Activated effector memory CD4-positive, alpha-beta T cell treated with anti-CD3 and anti-CD28 coated beads, Interleukin-2, amount 50 U/mL, for 16 hours (primary cell): ENCODE results near the gene FXYD7.
A peak's percentile ranks its signal among the peaks of the same experiment; 100 is the strongest.
"Not testable (repeated sequence)": the region's sequence is repeated elsewhere in the genome, so short reads cannot be mapped to it uniquely, and the experiment has no call there.

ENCODE experiments used
- DNase-seq: peaks from one replicate; pipeline ENCODE4 v3.0.0-alpha.2; 2020

Gene FXYD7

DNA sequence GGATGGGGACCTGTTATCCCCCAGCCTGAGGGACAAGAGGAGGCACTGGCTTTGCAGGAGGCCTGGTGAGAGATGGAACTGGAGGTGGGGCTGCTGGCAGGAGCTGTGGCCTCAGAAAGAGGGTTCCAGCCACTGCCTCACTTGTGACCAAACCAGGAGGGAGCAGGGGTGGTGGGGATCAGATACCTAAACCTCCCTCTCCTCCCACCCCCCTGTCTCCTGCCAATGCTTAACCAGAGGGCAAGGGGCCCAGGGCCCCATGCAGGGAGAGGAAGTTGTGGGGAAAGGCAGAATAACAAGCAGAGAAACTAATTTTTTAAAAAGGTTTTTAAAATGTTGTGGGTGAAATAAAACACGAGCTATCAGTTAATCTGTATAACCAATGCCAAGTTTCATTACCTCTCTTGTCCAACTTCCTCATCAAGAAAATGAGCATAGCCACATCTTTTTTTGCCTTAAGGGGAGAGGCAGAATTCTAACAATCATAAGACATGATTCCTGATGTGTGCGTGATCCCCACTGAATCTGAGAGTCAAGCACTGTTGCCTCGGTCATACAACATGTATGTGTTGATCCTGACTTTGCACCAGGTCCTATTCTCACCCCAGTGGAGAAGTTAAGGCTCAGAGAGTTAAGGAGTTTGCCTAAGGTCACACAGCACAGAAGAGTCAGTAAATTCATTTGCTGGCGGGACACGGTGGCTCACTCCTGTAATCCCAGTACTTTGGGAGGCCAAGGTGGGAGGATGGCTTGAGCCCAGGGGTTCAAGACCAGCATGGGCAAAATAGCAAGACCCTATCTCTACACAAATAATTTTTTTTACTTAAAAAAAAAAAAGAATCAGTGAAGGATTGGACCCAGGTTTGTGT lies 24.4 kb downstream of the FXYD7 start:
- peak; percentile 62 for DNase-seq

DNA sequence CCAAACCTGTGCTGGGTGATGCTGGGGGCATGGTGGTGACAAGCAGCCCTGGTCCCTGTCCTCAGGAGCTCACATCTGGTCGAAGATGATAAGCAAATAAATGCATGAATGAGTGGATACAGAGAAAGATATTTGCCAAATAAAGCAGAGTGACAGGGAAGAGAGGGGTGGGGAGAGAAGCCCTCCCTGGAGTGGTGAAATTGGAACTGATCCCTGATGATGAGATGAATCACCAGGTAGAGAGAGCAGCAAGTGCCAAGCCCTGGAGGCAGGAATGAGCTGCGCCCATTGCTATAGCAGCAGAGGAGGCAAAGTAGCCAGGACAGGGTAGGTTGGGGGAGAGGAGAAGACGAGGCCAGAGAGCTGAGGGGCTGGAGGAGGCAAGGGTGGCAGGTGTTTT lies 25.1 kb downstream of the FXYD7 start:
- DNase-seq: peak; percentile 31

DNA sequence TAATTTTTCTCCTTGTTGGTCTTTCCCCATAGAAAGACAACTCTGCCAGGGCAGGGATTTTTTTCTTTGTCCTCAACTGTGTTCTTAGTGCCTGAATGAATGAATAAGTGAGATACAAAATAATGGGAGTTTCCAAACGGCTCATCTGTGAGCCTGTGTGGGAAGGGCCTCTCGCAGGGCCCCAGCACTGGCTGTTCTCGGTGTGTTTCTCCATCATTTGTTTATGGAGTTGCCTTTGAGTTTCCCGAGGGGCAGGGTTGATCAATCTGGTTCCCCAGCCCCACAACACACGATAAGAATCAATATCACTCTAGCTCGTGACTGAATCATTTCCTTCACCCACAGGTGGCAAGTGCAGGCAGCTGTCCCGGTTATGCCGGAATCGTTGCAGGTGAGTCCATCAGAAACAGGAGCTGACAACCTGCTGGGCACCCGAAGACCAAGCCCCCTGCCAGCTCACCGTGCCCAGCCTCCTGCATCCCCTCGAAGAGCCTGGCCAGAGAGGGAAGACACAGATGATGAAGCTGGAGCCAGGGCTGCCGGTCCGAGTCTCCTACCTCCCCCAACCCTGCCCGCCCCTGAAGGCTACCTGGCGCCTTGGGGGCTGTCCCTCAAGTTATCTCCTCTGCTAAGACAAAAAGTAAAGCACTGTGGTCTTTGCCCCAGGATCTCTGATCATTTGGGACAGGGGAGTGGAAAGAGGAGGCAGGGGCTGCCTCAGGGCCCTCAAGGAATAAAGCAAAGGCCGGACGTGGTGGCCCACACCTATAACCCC lies 26.4 kb downstream of the FXYD7 start:
- peak; percentile 56 for DNase-seq

DNA sequence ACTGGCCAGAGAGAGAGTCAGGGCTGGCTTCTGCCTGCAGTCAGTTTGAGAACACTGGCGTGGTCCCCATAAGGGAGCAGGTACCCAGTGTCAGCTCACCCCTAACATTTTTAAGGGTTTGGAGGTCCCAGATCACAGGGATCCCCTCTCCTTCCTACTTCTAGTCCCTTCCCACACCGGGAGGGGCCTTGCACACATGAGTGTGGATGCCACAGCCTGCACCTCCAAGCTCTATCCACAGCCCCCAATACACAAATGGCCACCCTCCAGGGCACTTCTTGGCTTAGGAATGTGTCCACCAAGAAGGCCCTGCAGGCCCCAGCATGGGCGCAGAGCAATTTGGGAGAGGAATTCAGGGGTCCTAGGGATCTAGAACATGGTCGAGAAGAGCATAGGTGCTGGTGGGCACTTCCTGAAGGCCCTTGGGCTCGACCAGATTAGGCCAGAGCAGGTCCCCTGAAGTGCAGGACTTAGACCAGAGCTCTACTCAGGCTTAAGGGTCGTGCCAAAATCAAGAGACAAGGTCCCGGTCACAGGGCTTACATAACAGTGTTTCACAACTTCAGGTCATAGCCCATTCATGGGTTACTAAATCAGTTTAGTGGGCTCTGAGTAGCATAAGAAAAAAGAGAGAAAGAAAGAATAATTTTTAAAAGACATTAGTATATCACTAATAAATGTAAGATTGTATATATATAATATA lies 27.5 kb downstream of the FXYD7 start:
- peak; percentile 58 for DNase-seq

DNA sequence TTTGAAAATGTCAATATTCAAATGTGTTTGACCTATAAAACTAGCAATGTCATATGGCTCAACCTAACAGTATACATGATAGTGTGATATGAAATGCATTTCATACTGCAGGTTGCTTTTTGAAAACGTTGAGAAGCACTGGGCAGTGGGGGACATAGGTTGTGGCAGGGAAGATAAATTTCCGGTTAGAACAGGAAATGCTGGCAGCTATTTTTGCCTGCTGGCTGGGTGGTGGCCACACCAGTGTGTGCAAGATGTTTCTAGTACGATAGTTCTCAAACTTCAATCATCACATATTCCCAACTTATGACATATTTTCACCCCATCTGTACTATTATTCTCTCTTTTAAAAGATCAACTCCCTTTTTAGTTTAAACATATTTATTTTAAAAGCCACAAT lies 28.7 kb downstream of the FXYD7 start:
- DNase-seq: peak; percentile 58

DNA sequence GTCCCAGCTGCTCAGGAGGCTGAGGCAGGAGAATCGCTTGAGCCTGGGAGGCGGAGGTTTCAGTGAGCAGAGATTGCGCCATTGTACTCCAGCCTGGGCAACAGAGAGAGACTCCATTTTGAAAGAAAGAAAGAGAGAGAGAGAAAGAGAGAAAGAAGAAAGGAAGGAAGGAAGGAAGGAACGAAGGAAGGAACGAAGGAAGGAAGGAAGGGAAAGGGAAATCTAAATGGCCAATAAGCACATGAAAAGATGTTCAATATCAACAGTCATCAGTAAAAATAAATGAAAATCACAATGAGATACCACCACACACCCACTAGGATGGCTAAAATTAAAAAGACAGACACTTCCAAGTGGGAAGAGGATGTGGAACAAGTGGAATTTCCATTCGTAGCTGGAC lies 31.2 kb downstream of the FXYD7 start:
- DNase-seq: no peak

DNA sequence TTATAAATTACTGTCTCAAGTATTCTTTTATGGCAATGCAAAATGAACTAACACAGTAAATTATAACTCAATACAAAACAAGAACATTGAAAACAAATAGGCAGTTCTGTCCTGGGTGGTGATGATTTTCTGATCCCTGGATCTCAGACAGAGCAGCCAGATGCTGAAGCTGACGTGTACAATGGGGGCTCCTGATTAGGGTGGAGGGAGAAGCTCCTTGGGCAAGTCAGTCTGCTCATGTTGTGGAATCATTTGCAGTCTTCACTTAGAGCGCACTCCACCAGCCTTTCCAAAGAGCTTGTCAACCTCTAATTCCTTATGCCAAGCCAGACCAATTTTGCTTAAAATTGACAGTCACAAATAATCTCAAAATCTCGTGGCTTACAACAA lies 33.1 kb downstream of the FXYD7 start:
- DNase-seq: no peak

DNA sequence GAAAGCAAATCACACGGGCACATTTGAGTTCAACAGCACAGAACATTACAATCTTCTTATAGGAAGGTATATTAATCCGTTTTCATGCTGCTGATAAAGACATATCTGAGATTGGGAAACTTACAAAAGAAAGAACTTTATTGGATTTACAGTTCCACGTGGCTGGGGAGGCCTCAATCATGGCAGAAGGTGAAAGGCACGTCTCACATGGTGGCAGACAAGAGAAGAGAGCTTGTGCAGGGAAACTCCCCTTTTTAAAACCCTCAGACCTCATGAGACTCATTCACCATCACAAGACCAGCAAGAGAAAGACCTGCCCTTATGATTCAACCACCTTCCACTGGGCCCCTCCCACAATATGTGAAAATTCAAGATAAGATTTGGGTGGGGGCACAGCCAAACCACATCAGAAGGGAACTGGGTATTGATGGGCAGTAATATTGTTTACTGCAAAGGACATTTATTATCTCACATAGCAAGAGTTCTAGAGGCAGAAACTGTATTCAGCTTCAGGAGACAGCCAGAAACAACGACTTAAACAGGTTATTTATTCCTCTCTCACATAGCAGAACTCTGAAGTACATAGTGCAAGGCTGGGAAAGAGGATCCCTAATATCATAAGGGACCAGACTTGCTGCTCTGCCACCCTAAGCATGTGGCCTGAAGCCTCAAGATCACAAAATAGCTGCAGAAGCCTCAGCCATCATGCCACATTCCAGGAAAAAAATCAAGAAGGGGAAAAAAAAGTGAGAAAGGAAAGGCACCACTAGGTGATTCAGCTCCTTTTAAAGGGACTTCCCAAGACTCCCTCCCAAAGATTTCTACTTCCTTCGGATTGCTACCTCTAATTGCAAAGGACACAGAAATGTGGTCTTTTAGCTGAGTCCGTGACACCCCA lies 34.6 kb downstream of the FXYD7 start:
- peak; percentile 34 for DNase-seq

DNA sequence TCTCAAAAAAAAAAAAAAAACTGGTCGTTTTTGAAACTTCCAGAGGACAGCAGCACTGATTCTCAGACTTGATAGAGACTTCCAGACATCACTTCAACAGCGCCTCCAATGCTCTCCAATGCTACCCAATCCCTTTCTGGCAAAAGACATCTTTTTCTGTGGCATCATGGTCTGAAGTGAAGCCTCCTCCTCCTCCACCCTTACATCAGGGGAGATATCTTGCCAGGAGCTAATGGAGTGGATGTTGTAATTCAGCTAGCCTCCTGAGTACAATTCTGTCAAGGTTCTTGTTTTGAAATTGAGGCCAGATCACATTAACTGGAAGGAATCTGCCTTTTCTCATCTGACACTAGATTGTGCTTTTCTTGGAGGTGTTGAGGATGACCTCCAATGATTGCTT lies 35.6 kb downstream of the FXYD7 start:
- no peak for DNase-seq

DNA sequence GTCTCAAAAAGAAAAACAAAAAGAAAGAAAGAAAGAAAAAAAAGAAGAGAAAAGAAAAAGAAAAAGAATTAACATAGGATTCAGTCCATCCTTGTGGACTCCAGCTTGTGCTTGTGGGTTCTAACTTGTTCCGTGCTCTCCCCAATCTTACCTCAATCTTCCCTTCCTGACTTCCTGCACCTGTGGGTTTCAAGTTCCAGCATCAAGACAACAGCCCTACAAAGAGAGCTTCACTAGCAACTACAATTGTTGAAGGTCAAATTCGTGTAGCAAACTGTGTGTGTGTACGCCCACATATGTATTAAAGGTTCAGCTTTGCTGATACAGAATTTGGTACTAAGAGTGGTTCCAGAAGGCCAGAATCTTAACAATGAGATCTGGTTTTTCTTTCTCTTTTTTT lies 36.8 kb downstream of the FXYD7 start:
- DNase-seq: no peak

DNA sequence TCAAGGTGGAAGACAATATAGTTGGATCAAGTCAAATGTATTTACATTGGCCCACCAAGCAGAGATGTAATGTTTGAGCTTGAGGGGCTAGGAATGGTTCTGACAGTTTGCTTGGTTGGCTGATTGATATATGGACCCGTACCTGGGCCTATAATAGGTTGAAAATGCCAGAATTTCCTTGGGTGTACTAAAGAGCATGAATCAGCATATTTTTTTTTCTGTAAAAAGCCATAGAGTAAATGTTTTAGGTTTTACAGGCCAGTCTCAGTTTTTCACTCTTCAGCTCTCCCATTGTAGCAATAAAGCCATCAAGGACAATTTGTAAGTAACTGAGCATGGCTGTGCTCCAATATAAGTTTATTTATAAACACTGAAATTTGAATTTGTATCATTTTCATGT lies 38.3 kb downstream of the FXYD7 start:
- DNase-seq: no peak

DNA sequence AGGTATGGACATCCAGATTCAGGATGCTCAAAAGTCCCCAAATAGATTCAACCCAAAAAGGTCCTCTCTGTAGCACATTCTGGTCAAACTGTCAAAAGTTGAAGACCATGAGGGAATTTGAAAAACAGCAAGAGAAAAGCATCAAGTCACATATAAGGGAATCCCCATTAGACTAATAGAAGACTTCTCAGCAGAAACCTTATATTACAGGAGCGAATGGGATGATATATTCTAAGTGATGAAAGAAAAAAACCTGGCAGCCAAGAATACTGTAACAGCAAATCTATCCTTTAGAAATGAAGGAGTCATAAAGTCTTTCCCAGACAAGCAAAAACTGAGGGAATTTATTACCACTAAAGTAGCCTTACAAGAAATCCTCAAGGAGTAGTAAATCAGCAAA lies 41.2 kb downstream of the FXYD7 start:
- DNase-seq: no peak

DNA sequence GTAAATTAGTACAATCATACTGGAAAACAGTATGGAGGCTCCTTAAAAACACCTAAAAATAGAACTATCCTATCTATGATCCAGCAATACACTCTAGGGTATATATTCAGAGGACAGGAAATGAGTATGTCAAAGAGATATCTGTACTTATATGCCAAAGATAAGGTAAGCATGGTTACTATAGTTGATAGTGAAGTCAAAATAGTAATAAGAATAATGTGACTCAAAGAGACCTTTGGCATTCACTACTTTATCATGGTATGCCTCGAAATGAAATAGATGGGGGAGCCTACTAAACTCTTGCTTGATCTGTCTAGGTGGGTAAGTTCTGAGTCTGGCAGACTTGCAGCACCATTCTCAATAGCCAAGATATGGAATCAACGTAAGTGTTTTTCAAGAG lies 41.8 kb downstream of the FXYD7 start:
- DNase-seq: no peak

DNA sequence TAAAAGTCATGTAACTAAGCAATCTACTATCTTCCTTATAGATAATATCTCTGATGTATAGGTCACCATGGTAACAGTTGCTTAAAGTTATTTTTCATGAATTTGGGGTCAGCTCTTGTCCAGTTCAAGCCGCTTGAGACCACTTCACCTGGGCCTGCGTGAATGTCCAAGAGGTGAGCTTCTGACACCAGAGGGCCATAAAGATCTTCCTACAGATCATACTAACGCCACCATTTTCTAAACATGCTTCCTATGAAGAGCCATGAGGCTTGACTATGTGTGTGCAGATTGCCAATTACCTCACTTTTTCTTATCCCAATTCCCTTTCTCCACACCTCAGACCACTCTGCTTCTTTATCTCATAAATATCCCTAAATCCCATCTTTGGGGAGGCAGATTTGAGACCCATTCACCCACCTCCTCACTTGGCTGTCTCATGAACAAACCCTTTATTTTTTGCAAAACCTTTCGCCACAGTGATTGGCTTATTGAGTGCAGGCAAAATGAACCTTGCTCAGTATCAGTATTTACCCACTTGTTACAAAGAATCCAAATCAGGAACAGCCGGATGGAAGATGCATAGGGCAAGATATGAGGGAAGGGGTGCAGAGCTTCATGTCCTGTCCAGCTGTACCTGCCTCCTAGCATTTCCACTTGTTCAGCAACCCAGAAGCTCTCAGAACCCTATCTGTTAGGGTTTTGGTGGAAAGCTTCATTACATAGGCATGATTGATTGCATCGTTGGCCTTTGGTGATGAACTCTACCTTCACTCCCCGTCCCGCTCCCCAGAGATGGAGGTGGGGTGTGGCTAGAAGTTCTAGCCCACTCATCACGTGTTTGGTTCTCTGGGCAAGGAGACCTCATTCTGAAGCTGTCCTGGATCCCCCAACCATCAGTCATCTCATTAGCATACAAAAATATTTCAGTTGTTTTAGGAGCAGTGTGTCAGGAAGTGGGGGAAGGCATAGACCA lies 51.2 kb downstream of the FXYD7 start:
- no peak for DNase-seq

DNA sequence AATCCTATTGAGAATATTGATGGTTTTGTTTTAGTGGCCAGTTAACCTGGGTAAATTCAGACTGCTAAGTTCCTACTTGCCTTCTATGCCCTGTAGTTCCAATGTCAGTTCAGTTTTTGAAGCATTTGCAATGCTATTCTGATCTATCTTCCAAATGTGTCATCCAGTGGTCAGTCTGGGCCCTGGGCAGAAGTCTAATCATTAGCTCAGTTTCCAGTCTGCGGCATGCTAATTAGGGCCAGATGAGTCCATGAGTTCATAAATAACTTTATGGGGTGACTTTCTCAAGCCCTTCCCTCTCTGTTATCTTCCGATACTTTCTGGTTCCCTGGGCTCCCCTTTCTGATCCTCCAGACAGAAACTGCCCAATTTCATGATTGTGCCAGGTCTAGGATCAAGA lies 52.8 kb downstream of the FXYD7 start:
- DNase-seq: no peak

DNA sequence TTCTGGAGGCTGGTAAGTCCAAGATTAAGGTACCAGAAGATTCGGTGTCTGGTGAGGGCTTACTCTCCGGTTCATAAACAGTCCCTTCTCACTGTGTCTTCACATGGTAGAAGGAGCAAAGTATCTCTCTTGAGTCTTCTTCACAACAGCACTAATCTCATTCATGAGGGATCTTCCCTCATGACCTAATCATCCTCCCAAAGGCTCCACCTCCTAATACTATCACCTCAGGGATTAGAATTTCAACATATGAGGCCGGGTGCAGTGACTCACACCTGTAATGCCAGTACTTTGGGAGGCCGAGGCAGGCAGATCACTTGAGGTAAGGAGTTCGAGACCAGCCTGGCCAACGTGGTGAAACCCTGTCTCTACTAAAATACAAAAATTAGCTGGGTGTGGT lies 53.8 kb downstream of the FXYD7 start:
- DNase-seq: not testable (repeated sequence)

DNA sequence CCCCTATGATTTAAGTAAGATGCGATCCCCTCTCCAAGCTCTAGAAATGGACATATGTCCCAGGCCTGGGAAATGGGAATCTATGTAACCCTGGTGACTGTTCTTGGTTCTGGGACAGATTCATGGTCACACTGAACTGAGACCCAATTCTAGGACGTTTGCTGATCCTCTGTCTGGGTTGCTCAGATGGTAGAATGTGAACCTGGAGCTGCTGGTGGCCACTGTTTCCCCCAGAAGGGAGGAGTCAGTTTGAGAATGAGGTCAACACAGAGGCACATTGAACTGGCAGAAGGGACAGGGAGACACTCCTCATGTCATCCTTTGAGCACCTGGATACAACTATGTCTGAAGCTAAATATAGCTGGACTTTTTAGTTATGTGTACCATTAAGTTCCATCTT lies 56.4 kb downstream of the FXYD7 start:
- DNase-seq: no peak

DNA sequence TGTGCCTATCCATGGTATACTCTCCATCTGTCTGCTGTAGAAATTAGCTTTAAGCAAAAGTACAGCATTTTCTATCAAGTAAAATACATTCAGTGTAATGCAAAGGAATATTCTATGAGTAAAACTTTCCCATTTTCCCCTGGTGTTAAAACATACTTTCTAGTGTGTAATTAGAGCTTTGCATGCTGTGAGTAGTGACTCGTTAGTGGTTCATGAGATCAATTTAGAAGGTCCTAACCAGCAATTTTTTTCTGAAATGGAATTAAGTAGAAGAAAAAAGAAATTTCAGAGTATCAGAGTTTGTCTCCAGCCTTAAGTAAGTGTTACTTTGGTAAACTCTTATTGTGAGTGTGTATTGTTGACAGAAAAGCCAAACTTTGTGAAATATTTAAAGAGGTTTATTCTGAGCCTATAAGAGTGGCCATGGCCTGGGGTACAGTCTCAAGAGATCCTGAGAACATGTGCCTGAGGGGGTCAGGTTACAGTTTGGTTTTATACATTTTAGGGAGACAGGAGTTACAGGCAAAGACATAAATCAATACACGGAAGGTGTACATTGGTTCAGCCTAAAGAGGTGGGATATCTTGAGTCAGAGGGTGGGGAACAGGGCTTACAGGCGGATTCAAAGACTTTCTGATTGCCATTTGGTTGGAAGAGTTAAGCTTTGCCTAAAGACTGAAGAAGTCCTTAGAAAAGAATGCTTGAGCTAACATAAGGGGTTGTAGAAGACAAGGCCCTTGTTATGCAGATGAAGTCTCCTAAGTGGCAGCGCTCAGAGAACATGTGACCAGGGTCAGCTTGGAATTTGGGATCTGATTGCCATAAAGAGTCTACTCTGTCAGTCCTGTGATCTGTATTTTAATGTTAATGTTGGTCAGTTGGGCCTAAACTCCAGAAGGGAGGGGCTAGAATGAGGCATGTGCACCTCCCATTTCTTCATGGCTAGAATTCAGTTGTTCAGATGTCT lies 60.0 kb downstream of the FXYD7 start:
- no peak for DNase-seq
